Measurements from ENCODE around the gene NUDT16L1. TPM values are rescaled to one million over a fixed set of nuclear protein-coding genes. Genes with fewer than 3 reads are reported as not detected.

The NUDT16L1 gene
- total and polyA plus RNA-seq, 2 of the 4 experiments (the other 2 are of a cell fraction) = 22.9 to 44.3 TPM

GRCh38 chr16:4678596-4678995 is 14.8 kb upstream of the NUDT16L1 start:
- H2BK20ac ChIP-seq (ENCODE audit: low read depth, low read length) = no peak overlapping the region
- no peak overlapping the region for H4K5ac ChIP-seq (ENCODE audit: low read depth, low read length)
- H3K18ac ChIP-seq (ENCODE audit: low read depth, low read length) = no peak overlapping the region
- H3K14ac ChIP-seq (replicated peaks; ENCODE audit: low read depth, low read length) = no peak overlapping the region
- H2AK9ac ChIP-seq (replicated peaks; ENCODE audit: low read depth, low read length, poor library complexity) = no peak overlapping the region
- peaks cover 56% of the 10 kb centered on the region for H3K36me3 ChIP-seq (ENCODE audit: control insufficient read depth, insufficient read depth, low read length)
- peaks cover 6 to 25% of the 10 kb centered on the region in 2 experiments; a peak in 2 of 4 replicates for H3K79me1 ChIP-seq (ENCODE audit: low read depth in 1 of 2, low read length in 2 of 2)
- no TSS peak for BruUV-seq (replicated peaks)
- no peak overlapping the region for H3K4ac ChIP-seq (ENCODE audit: low read depth, low read length)
- in situ Hi-C loops (cut with MboI; ENCODE audit: low sequenced_read_pairs) = no loop called here
- dilution Hi-C loops (cut with HindIII; ENCODE audit: low sequenced_read_pairs, unreplicated experiment) = no loop called here
- no peaks in the 10 kb centered on the region for H3K27me3 ChIP-seq (ENCODE audit: control insufficient read depth, insufficient read depth, low read length)
- intact Hi-C loops (cut with micrococcal nuclease) = no loop called here
- no peak overlapping the region for H3K4me3 ChIP-seq (ENCODE audit: insufficient read depth, low read depth, low read length)
- no peak overlapping the region for H3K56ac ChIP-seq (ENCODE audit: extremely low read depth, insufficient read depth, low read length)
- H4K8ac ChIP-seq (ENCODE audit: low read depth in 2 of 2, low read length in 2 of 2) = no peak overlapping the region
- no peak for TF ChIP-seq RFX5 (IDR thresholded peaks at IDR 0.05; ENCODE audit: low read depth, low read length)
- no peak for TF ChIP-seq CEBPB (IDR thresholded peaks at IDR 0.05; ENCODE audit: low read depth, low read length)
- no peak for TF ChIP-seq SMC3 (IDR thresholded peaks at IDR 0.05; ENCODE audit: low read depth, low read length)
- no peak for TF ChIP-seq MAZ (IDR thresholded peaks at IDR 0.05; ENCODE audit: borderline replicate concordance, low read depth, low read length)
- TF ChIP-seq CTCF (conservative IDR thresholded peaks at IDR 0.05; ENCODE audit: low read depth, low read length) = no peak
- no peak for TF ChIP-seq RCOR1 (IDR thresholded peaks at IDR 0.05; ENCODE audit: insufficient replicate concordance, low read length)
- no peak for TF ChIP-seq BHLHE40 (IDR thresholded peaks at IDR 0.05; ENCODE audit: low read depth, low read length)
- TF ChIP-seq POLR2A (IDR thresholded peaks at IDR 0.05; ENCODE audit: low read depth, low read length) = no peak
- no peak for TF ChIP-seq MXI1 (IDR thresholded peaks at IDR 0.05; ENCODE audit: borderline replicate concordance, low read depth, low read length)
- TF ChIP-seq ELK1 (IDR thresholded peaks at IDR 0.05; ENCODE audit: borderline replicate concordance, low read depth, low read length) = no peak
- no peak for TF ChIP-seq USF2 (IDR thresholded peaks at IDR 0.05; ENCODE audit: low read depth, low read length)
- no peak for TF ChIP-seq MAFK (IDR thresholded peaks at IDR 0.05; ENCODE audit: low read depth, low read length)
- TF ChIP-seq FOS (IDR thresholded peaks at IDR 0.05; ENCODE audit: low read depth, low read length) = no peak
- no peak for TF ChIP-seq CHD1 (IDR thresholded peaks at IDR 0.05; ENCODE audit: low read depth, low read length)
- no peak for TF ChIP-seq NFE2L2 (IDR thresholded peaks at IDR 0.05; ENCODE audit: low read depth, low read length)
- no peak for TF ChIP-seq RAD21 (IDR thresholded peaks at IDR 0.05; ENCODE audit: low read length)
- no peak overlapping the region for H3K23ac ChIP-seq (ENCODE audit: low read depth, low read length)
- H2BK120ac ChIP-seq (ENCODE audit: low read depth, low read length) = no peak overlapping the region
- no peak overlapping the region for H3K27ac ChIP-seq (ENCODE audit: insufficient read depth, low read length)
- ATAC-seq (ENCODE audit: low read depth) (no peak), DNase-seq (no peak)
- no peak overlapping the region for H3K9ac ChIP-seq (ENCODE audit: low read depth, low read length)
- H2AK5ac ChIP-seq (ENCODE audit: low read depth, low read length) = no peak overlapping the region
- peaks cover 2% of the 10 kb centered on the region; the same call in 1 of the 2 replicates for H3K4me1 ChIP-seq (ENCODE audit: control insufficient read depth, insufficient read depth, low read length)
- H2BK5ac ChIP-seq (ENCODE audit: low read depth, low read length, poor library complexity, severe bottlenecking) = no peak overlapping the region
- ChIA-PET CTCF (no interaction called here), POLR2A (ENCODE audit: unreplicated experiment) (no interaction called here)
- H4K91ac ChIP-seq (ENCODE audit: insufficient read depth, low read depth, low read length) = no peak overlapping the region
- H4K20me1 ChIP-seq (ENCODE audit: insufficient read depth, low read length) = no peaks in the 10 kb centered on the region; the same call in 1 of the 2 replicates
- H2BK15ac ChIP-seq (ENCODE audit: low read depth, low read length) = no peak overlapping the region
- H3K9me3 ChIP-seq (ENCODE audit: control insufficient read depth, insufficient read depth, low read length) = no peaks in the 10 kb centered on the region
- 81% methylated on average over 3 of the region's 6 CpGs; no CpG with 5 or more reads in 1 of the 2 experiments for WGBS, 2 experiments (ENCODE audit: extremely low coverage in 2 of 2, insufficient read length in 1 of 2)
- H3K4me2 ChIP-seq (ENCODE audit: low read depth, low read length) = no peak overlapping the region
- no peak overlapping the region for H2AFZ ChIP-seq (replicated peaks; ENCODE audit: low read length, poor library complexity)
- H3K9me1 ChIP-seq (ENCODE audit: insufficient read depth, low read length) = no peaks in the 10 kb centered on the region
